H1 (cell line): Measurements from ENCODE around the gene TSPAN6. TPM values are rescaled to one million over a fixed set of nuclear protein-coding genes. Genes with fewer than 3 reads are reported as not detected.

Experiments
- CTCF ChIA-PET: fragments of 300-600 bp; sonication (Branson Sonifier 250); formaldehyde crosslinking; loops from one replicate; lab custom pipeline; 2021; ENCODE audit not compliant: partially characterized antibody; lab: Charles Lee
- POLR2A ChIA-PET: fragments of 300-600 bp; sonication (Branson Sonifier 250); formaldehyde crosslinking; loops from one replicate; lab custom pipeline; 2021; ENCODE audit warnings: inconsistent platforms; ENCODE audit not compliant: partially characterized antibody; lab: Charles Lee
- DNase-seq, 2 experiments: peaks; one replicate each; pipeline versions ENCODE4 v3.0.0 to v3.0.0-alpha.2; 2010 to 2022; ENCODE audit warnings: low spot score in 2 of 2, low read depth in 1 of 2, mixed read lengths in 1 of 2
- FAIRE-seq: peaks from 2 replicates; lab custom pipeline; 2011; peaks lifted over from hg19 to GRCh38; lab: Jason Lieb, UNC
- H2AFZ ChIP-seq: 2 replicates; pipeline ENCODE4 v1.8.1; 2012; ENCODE audit warnings: low read length, inconsistent platforms
- H2AK5ac ChIP-seq: 2 replicates; pipeline ENCODE4 v1.6.1; 2013; ENCODE audit warnings: low read depth, low read length
- H2BK120ac ChIP-seq: replicated peaks from 2 replicates; pipeline ENCODE3; 2013; ENCODE audit warnings: low read depth, low read length, inconsistent platforms
- H2BK12ac ChIP-seq: 2 replicates; pipeline ENCODE4 v1.6.1; 2013; ENCODE audit warnings: low read depth, low read length
- H2BK15ac ChIP-seq: 2 replicates; pipeline ENCODE4 v1.6.1; 2013; ENCODE audit warnings: low read length
- H2BK20ac ChIP-seq: 2 replicates; pipeline ENCODE4 v1.6.1; 2013; ENCODE audit warnings: low read length
- H2BK5ac ChIP-seq: 2 replicates; pipeline ENCODE4 v1.6.1; 2013; ENCODE audit warnings: low read depth, low read length
- H3K14ac ChIP-seq: 2 replicates; pipeline ENCODE4 v1.6.1; 2013; ENCODE audit warnings: inconsistent platforms; ENCODE audit not compliant: insufficient read length
- H3K18ac ChIP-seq: 2 replicates; pipeline ENCODE4 v1.6.1; 2013; ENCODE audit warnings: low read length; ENCODE audit errors: extremely low read depth
- H3K23ac ChIP-seq: 2 replicates; pipeline ENCODE4 v1.6.1; 2013; ENCODE audit warnings: inconsistent platforms; ENCODE audit not compliant: insufficient read length
- H3K23me2 ChIP-seq: 2 replicates; pipeline ENCODE4 v1.6.1; 2013; ENCODE audit warnings: low read depth, low read length
- H3K27ac ChIP-seq: 2 replicates; pipeline ENCODE4 v1.6.1; 2011; ENCODE audit warnings: low read depth, low read length, inconsistent platforms
- H3K27me3 ChIP-seq, 4 experiments: replicated peaks in 1 of 4; 1 replicate in 1 of 4; 2 replicates in 3 of 4; pipeline versions ENCODE4 v1.6.1 to v1.8.1; 2011 to 2013; ENCODE audit warnings: low read length in 3 of 4, mild to moderate bottlenecking in 3 of 4, inconsistent platforms in 2 of 4, mixed read lengths in 2 of 4, moderate library complexity in 1 of 4; ENCODE audit not compliant: control insufficient read depth in 3 of 4, insufficient read depth in 3 of 4; ENCODE audit errors: extremely low read depth in 1 of 4
- H3K36me3 ChIP-seq, 4 experiments: 2 replicates each; pipeline versions ENCODE4 v1.6.1 to v1.8.1; 2011 to 2013; ENCODE audit warnings: mild to moderate bottlenecking in 4 of 4, low read length in 3 of 4, moderate library complexity in 2 of 4, control low read depth in 1 of 4, inconsistent platforms in 1 of 4; ENCODE audit not compliant: insufficient read depth in 4 of 4, control insufficient read depth in 2 of 4
- H3K4ac ChIP-seq: replicated peaks from 2 replicates; pipeline ENCODE3; 2013; ENCODE audit warnings: low read length, low read depth, mixed read lengths, inconsistent platforms; ENCODE audit not compliant: insufficient read length
- H3K4me1 ChIP-seq, 4 experiments: replicated peaks in 1 of 4; 1 replicate in 1 of 4; 2 replicates in 3 of 4; pipeline versions ENCODE4 v1.6.1 to v1.8.1; 2011 to 2013; ENCODE audit warnings: low read length in 3 of 4, inconsistent platforms in 2 of 4, mixed read lengths in 1 of 4; ENCODE audit not compliant: insufficient read depth in 4 of 4, control insufficient read depth in 3 of 4
- H3K4me2 ChIP-seq, 2 experiments: 2 replicates each; pipeline versions ENCODE4 v1.6.1 to v1.8.1; 2011 to 2013; ENCODE audit warnings: low read depth in 2 of 2, low read length in 2 of 2, control low read depth in 1 of 2, inconsistent platforms in 1 of 2, mild to moderate bottlenecking in 1 of 2; ENCODE audit not compliant: insufficient read depth in 1 of 2
- H3K4me3 ChIP-seq, 4 experiments: fragments of 200-600, 300-600 bp in 1 of 4; sonication (generic), shearing (Covaris generic), sonication (Bioruptor Twin) in 1 of 4; 2 replicates each; pipeline versions ENCODE4 v1.5.1 to v1.8.1; 2011 to 2016; ENCODE audit warnings: low read length in 4 of 4, low read depth in 3 of 4, control low read depth in 2 of 4, inconsistent platforms in 2 of 4, mild to moderate bottlenecking in 2 of 4, mixed read lengths in 1 of 4, moderate library complexity in 1 of 4; ENCODE audit not compliant: insufficient read depth in 2 of 4; ENCODE audit errors: extremely low read depth in 1 of 4
- H3K56ac ChIP-seq: replicated peaks from 2 replicates; pipeline ENCODE3; 2013; ENCODE audit warnings: low read depth, mild to moderate bottlenecking, mixed read lengths, low read length, inconsistent platforms; ENCODE audit not compliant: insufficient read length
- H3K79me1 ChIP-seq: 2 replicates; pipeline ENCODE4 v1.6.1; 2013; ENCODE audit warnings: low read depth, low read length, control low read depth
- H3K79me2 ChIP-seq, 2 experiments: 2 replicates each; pipeline versions ENCODE4 v1.6.1 to v1.8.1; 2012 to 2013; ENCODE audit warnings: low read length in 2 of 2, mild to moderate bottlenecking in 2 of 2, inconsistent platforms in 1 of 2; ENCODE audit not compliant: insufficient read depth in 2 of 2, control insufficient read depth in 1 of 2
- H3K9ac ChIP-seq, 4 experiments: replicated peaks in 1 of 4; 1 replicate in 1 of 4; 2 replicates in 3 of 4; pipeline versions ENCODE4 v1.6.1 to v1.8.1; 2011 to 2013; ENCODE audit warnings: low read depth in 3 of 4, low read length in 3 of 4, control low read depth in 2 of 4, mild to moderate bottlenecking in 2 of 4, moderate library complexity in 2 of 4, inconsistent platforms in 1 of 4; ENCODE audit errors: extremely low read depth in 1 of 4
- H3K9me3 ChIP-seq, 2 experiments: 2 replicates each; pipeline versions ENCODE4 v1.6.1 to v1.8.1; 2012 to 2013; ENCODE audit warnings: mild to moderate bottlenecking in 2 of 2, moderate library complexity in 2 of 2, control low read depth in 1 of 2, inconsistent platforms in 1 of 2, low read depth in 1 of 2, low read length in 1 of 2, mixed read lengths in 1 of 2; ENCODE audit not compliant: insufficient read depth in 2 of 2
- H4K20me1 ChIP-seq, 2 experiments: replicated peaks in 1 of 2; 2 replicates each; pipeline versions ENCODE3 to v1.8.1; 2011 to 2013; ENCODE audit warnings: inconsistent platforms in 2 of 2, low read length in 2 of 2, mild to moderate bottlenecking in 1 of 2; ENCODE audit not compliant: insufficient read depth in 2 of 2, control insufficient read depth in 1 of 2
- H4K5ac ChIP-seq: 2 replicates; pipeline ENCODE4 v1.6.1; 2013; ENCODE audit warnings: low read length, low read depth, mixed read lengths, inconsistent platforms; ENCODE audit not compliant: insufficient read length
- H4K8ac ChIP-seq: 2 replicates; pipeline ENCODE4 v1.8.0; 2013; ENCODE audit warnings: mild to moderate bottlenecking, moderate library complexity, low read length, inconsistent platforms; ENCODE audit not compliant: insufficient read depth; ENCODE audit errors: extremely low read depth
- H4K91ac ChIP-seq: replicated peaks from 2 replicates; pipeline ENCODE3; 2013; ENCODE audit warnings: low read length, mixed read lengths, inconsistent platforms; ENCODE audit not compliant: insufficient read length
- NRF1 ChIP-seq: IDR thresholded peaks from 2 replicates; pipeline ENCODE4 v1.6.1; 2011; ENCODE audit warnings: mild to moderate bottlenecking, low read depth, low read length, improper control_type of control experiment
- POU5F1 ChIP-seq: IDR thresholded peaks from 2 replicates; pipeline ENCODE4 v1.6.1; 2011; ENCODE audit warnings: low read depth, mild to moderate bottlenecking, low read length, moderate library complexity
- SAP30 ChIP-seq: fragments of 300-600 bp; sonication (generic); IDR thresholded peaks from 2 replicates; pipeline ENCODE4 v1.7.1; 2012; ENCODE audit warnings: low read length, moderate library complexity, mild to moderate bottlenecking, inconsistent platforms; ENCODE audit not compliant: insufficient read depth, insufficient replicate concordance
- SIX5 ChIP-seq: IDR thresholded peaks from 2 replicates; pipeline ENCODE4 v1.6.1; 2011; ENCODE audit warnings: mild to moderate bottlenecking, low read depth, low read length
- TAF1 ChIP-seq: IDR thresholded peaks from 2 replicates; pipeline ENCODE4 v1.6.1; 2011; ENCODE audit warnings: mild to moderate bottlenecking, low read depth, low read length
- WGBS, 2 experiments: shearing (Covaris generic) in 1 of 2; methylation state at CpG; one replicate each; pipeline versions ENCODE4 v1.1.6 to v1.1.7; 2013 to 2015; ENCODE audit warnings: low lambda C conversion rate in 2 of 2, mixed read lengths in 2 of 2, inconsistent platforms in 1 of 2, low coverage in 1 of 2, missing lambda C conversion rate in 1 of 2; ENCODE audit not compliant: insufficient replicate concordance in 2 of 2, insufficient coverage in 1 of 2, insufficient read length in 1 of 2; ENCODE audit errors: extremely low coverage in 1 of 2, missing lambda C conversion rate in 1 of 2; 5-methylcytosine and 5-hydroxymethylcytosine counted together
- polyA plus RNA-seq, 7 experiments: library from polyadenylated mRNA; depleted of rRNA in 3 of 7; stranded (reverse) in 5 of 7; unstranded in 2 of 7; fragments of >200 nt in 5 of 7; fragments of 200-250 nt in 2 of 7; gene quantifications; 1 replicate in 5 of 7; 2 replicates in 1 of 7; 4 replicates in 1 of 7; pipeline versions ENCODE4 v1.2.1 to v1.2.3, GENCODE V29; 2011 to 2013; ENCODE audit warnings: missing spikeins in 2 of 7, mixed read lengths in 2 of 7
- total RNA-seq: library from RNA; stranded (reverse); fragmentation: NEBNext Ultra II Directional; extraction: Animal tissue kit (Norgen Biotek cat#: 25700); gene quantifications from 2 replicates; pipeline ENCODE4 v1.2.1, GENCODE V29; 2021
- TF ChIP-seq, protein P1 (sequence below): IDR thresholded peaks from 2 replicates; pipeline ENCODE4 v1.6.1; 2011; ENCODE audit warnings: low read depth, mild to moderate bottlenecking, low read length; ENCODE audit not compliant: insufficient read depth
- TF ChIP-seq, protein P2 (sequence below): IDR thresholded peaks from 2 replicates; pipeline ENCODE4 v1.6.1; 2012; ENCODE audit warnings: low read length, inconsistent platforms

Gene TSPAN6
- total and polyA plus RNA-seq, 2 of the 8 experiments (the other 6 are each of a cell fraction or from before 2014, with no cell fraction given): 58.1 to 67.7 TPM

DNA sequence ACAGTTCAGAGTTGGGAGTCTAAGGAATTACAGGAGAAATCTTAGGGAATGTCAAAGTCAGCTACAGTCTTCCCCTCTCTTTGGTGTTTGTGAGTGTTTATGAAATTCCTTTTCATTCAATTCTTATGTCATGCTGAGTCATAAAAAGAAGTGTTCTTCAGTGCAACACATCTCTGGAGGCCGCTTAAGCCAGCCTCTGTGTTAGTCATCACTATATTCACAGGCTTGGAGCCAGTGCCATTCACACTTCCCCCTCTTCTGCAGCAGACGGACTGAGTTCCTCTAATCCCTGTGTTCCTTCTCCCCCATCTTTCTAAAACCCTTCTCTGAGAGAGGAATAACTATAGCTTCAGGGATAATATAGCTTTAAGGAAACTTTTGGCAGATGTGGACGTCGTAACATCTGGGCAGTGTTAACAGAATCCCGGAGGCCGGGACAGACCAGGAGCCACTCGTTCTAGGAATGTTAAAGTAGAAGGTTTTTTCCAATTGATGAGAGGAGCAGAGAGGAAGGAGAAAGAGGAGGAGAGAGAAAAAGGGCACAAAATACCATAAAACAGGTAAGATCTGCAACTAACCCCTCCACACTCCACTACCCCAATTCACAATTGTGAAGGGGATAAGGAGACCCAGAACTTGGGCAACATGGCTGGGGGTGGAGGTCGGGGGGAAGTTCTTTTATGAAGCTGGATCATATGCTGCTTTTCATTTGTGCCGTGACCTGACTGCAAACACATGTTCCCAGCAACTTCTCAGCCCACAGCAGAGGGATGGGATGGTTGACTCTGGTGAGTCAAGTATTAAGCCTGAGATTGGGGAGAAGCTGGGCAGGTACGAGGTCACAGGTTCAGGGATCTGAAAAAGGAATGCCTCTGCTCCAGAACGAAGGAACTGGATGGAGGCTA lies 7.6 kb upstream of the TSPAN6 start, which contains the start of gene SRPX2:
SRPX2 (plus strand) TSS at position 244 of the 905 bp plus-strand sequence. CDS start 2,124 bp downstream, outside the sequence.
- H3K36me3 ChIP-seq: no peaks in the 10 kb centered on the region
- H3K56ac ChIP-seq: no peak within 1 kb of the TSS
- no peak within 1 kb of the TSS for H2BK120ac ChIP-seq
- no peak within 1 kb of the TSS for H2BK15ac ChIP-seq
- no peak within 1 kb of the TSS for H3K18ac ChIP-seq
- no peak within 1 kb of the TSS for H3K4ac ChIP-seq
- H2AK5ac ChIP-seq: no peak within 1 kb of the TSS
- H3K4me1 ChIP-seq: peaks cover 0 to 10% (median 1%) of the 10 kb centered on the region in 4 experiments; a peak in 2 of 7 replicates
- H2AFZ ChIP-seq: no peak within 1 kb of the TSS
- no peak within 1 kb of the TSS for H3K4me2 ChIP-seq
- H2BK20ac ChIP-seq: no peak within 1 kb of the TSS
- no peaks in the 10 kb centered on the region for H3K79me2 ChIP-seq
- H3K27me3 ChIP-seq: no peaks in the 10 kb centered on the region
- POLR2A ChIA-PET: no interaction called here
- H4K91ac ChIP-seq: no peak within 1 kb of the TSS
- H4K8ac ChIP-seq: no peak within 1 kb of the TSS
- no peaks in the 10 kb centered on the region for H3K23me2 ChIP-seq
- no peaks in the 10 kb centered on the region for H4K20me1 ChIP-seq
- WGBS, 2 experiments: 94% methylated on average over 11 of the region's 11 CpGs; no CpG with 5 or more reads in 1 of the 2 experiments
- H3K79me1 ChIP-seq: no peaks in the 10 kb centered on the region
- no peak within 1 kb of the TSS for H3K14ac ChIP-seq
- H3K4me3 ChIP-seq: no peak within 1 kb of the TSS
- no peak within 1 kb of the TSS for H3K9ac ChIP-seq
- H3K27ac ChIP-seq: no peak within 1 kb of the TSS
- CTCF ChIA-PET: interaction anchor here (1.0 to 1.5 kb wide), 2 partner anchors 132 to 196 kb away, joined by 3 to 5 read pairs; no protein-coding TSS in a partner anchor
- no peak within 1 kb of the TSS for H2BK12ac ChIP-seq
- no peak within 1 kb of the TSS for H2BK5ac ChIP-seq
- no peak within 1 kb of the TSS for H4K5ac ChIP-seq
- H3K23ac ChIP-seq: no peak within 1 kb of the TSS
- DNase-seq: no peak
- no peaks in the 10 kb centered on the region for H3K9me3 ChIP-seq
- no peak for FAIRE-seq
- TF ChIP-seq, protein P1, sequence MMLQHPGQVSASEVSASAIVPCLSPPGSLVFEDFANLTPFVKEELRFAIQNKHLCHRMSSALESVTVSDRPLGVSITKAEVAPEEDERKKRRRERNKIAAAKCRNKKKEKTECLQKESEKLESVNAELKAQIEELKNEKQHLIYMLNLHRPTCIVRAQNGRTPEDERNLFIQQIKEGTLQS: no peak
- no peak for TF ChIP-seq SIX5
- no peak for TF ChIP-seq TAF1
- no peak for TF ChIP-seq SAP30
- TF ChIP-seq POU5F1: no peak
- TF ChIP-seq, protein P2, sequence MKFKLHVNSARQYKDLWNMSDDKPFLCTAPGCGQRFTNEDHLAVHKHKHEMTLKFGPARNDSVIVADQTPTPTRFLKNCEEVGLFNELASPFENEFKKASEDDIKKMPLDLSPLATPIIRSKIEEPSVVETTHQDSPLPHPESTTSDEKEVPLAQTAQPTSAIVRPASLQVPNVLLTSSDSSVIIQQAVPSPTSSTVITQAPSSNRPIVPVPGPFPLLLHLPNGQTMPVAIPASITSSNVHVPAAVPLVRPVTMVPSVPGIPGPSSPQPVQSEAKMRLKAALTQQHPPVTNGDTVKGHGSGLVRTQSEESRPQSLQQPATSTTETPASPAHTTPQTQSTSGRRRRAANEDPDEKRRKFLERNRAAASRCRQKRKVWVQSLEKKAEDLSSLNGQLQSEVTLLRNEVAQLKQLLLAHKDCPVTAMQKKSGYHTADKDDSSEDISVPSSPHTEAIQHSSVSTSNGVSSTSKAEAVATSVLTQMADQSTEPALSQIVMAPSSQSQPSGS: no peak
- TF ChIP-seq NRF1: no peak
